ENCODE results near the gene BIRC3. TPM values are rescaled to one million over a fixed set of nuclear protein-coding genes. Genes with fewer than 3 reads are reported as not detected.
A peak's percentile ranks its signal among the peaks of the same experiment; 100 is the strongest.

BIRC3 gene
- polyA plus RNA-seq, 1 donor (not counting 4 experiments of a cell fraction or from before 2014, with no cell fraction given): 2.1 TPM

DNA sequence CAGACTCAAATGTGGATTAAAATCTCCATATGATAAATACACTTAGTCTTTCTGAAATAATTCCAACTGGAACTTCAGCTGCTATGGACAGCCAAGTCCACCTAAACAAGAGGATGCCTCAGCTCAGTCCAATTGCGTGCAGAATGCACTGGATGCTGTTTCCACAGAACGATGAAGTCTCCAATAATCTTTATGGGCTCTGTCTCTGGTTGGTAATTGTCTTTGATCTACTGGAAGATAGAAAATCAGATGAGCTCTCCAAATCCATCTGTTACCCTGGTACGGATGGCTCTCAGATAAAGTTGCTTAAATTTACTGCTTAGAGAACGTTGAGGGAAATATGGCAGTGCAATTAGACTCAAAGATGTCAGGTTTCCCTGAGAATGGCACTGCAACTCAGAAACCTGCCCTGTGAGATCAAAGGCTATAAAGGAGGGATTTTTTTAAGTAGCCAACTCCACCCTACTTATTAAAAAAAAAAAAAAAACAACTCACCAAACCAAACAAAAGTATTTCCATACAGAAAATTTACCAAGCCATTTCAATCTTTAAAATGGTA lies 859 bp upstream of the BIRC3 start:
- Histone ChIP-seq H3K9ac (ENCODE audit: control insufficient read depth, extremely low read depth, insufficient read depth, low read length) (peak overlapping the region; percentile 76), H2AFZ (ENCODE audit: control insufficient read depth, low read length) (peak overlapping the region; percentile 39), H3K4me3 (ENCODE audit: control insufficient read depth in 2 of 3, extremely low read depth in 1 of 3, insufficient read depth in 2 of 3, low read depth in 1 of 3, low read length in 3 of 3) (peak overlapping the region in 1 of 3 experiments; percentile 30), H3K4me2 (ENCODE audit: control insufficient read depth, extremely low read depth, insufficient read depth, low read depth, low read length) (peak overlapping the region; percentile 86), H3K27ac (ENCODE audit: control insufficient read depth, insufficient read depth, low read length) (peak overlapping the region; percentile 95), H3K4me1 (ENCODE audit: control insufficient read depth, extremely low read depth, insufficient read depth, low read length) (peaks cover 36% of the 10 kb centered on the region), H3K27me3 (ENCODE audit: control insufficient read depth, extremely low read depth, insufficient read depth, low read length) (no peaks in the 10 kb centered on the region), H4K20me1 (ENCODE audit: control insufficient read depth, extremely low read depth, insufficient read depth, low read length) (no peaks in the 10 kb centered on the region), H3K36me3 (ENCODE audit: control insufficient read depth in 2 of 2, extremely low read depth in 1 of 2, insufficient read depth in 2 of 2, low read length in 2 of 2) (no peaks in the 10 kb centered on the region), H3K79me2 (ENCODE audit: control insufficient read depth, insufficient read depth, low read length) (no peaks in the 10 kb centered on the region), H3K9me3 (ENCODE audit: control insufficient read depth, low read depth, low read length) (no peaks in the 10 kb centered on the region), H3K9me1 (ENCODE audit: control insufficient read depth, extremely low read depth, insufficient read depth, low read length) (no peaks in the 10 kb centered on the region)
- TF ChIP-seq, protein P1, sequence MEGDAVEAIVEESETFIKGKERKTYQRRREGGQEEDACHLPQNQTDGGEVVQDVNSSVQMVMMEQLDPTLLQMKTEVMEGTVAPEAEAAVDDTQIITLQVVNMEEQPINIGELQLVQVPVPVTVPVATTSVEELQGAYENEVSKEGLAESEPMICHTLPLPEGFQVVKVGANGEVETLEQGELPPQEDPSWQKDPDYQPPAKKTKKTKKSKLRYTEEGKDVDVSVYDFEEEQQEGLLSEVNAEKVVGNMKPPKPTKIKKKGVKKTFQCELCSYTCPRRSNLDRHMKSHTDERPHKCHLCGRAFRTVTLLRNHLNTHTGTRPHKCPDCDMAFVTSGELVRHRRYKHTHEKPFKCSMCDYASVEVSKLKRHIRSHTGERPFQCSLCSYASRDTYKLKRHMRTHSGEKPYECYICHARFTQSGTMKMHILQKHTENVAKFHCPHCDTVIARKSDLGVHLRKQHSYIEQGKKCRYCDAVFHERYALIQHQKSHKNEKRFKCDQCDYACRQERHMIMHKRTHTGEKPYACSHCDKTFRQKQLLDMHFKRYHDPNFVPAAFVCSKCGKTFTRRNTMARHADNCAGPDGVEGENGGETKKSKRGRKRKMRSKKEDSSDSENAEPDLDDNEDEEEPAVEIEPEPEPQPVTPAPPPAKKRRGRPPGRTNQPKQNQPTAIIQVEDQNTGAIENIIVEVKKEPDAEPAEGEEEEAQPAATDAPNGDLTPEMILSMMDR (optimal IDR thresholded peaks at IDR 0.05 in 1 of 3, IDR thresholded peaks at IDR 0.05 in 1 of 3, conservative IDR thresholded peaks at IDR 0.05 in 1 of 3; ENCODE audit: extremely low read depth in 1 of 3, insufficient read depth in 2 of 3, low read length in 3 of 3): no peak
- TF ChIP-seq EZH2 (IDR thresholded peaks at IDR 0.05; ENCODE audit: low read length): no peak
- FAIRE-seq (no peak), DNase-seq (ENCODE audit: low read depth, low spot score) (no peak)
- dilution Hi-C loops (cut with MboI; ENCODE audit: extremely low pct_ligation_motif_present, low sequenced_read_pairs): no loop called here

DNA sequence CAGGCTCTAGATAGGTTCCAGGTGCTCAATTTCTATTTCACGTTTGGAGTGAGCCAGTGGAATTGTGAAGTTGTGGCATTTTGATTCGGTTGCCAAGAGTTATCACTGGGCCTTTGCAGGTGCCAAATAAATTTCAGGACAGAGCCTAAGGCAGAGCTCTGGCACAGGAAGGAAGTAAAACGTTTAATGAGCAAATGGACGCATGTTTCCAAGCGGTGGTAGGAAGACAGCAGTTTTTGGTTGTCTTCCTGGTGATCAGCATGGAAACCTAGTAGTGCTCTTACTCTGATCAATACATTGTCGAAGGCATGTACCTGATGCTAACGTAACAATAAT lies 452 bp downstream of the BIRC3 start:
- Histone ChIP-seq H3K9ac (ENCODE audit: control insufficient read depth, extremely low read depth, insufficient read depth, low read length) (peak overlapping the region; percentile 76), H2AFZ (ENCODE audit: control insufficient read depth, low read length) (peak overlapping the region; percentile 35), H3K9me3 (ENCODE audit: control insufficient read depth, low read depth, low read length) (no peaks in the 10 kb centered on the region), H3K36me3 (ENCODE audit: control insufficient read depth in 2 of 2, extremely low read depth in 1 of 2, insufficient read depth in 2 of 2, low read length in 2 of 2) (no peaks in the 10 kb centered on the region), H3K27ac (ENCODE audit: control insufficient read depth, insufficient read depth, low read length) (peak overlapping the region; percentile 95), H3K9me1 (ENCODE audit: control insufficient read depth, extremely low read depth, insufficient read depth, low read length) (no peaks in the 10 kb centered on the region), H3K79me2 (ENCODE audit: control insufficient read depth, insufficient read depth, low read length) (no peaks in the 10 kb centered on the region), H3K4me2 (ENCODE audit: control insufficient read depth, extremely low read depth, insufficient read depth, low read depth, low read length) (peak overlapping the region; percentile 86), H3K27me3 (ENCODE audit: control insufficient read depth, extremely low read depth, insufficient read depth, low read length) (no peaks in the 10 kb centered on the region), H4K20me1 (ENCODE audit: control insufficient read depth, extremely low read depth, insufficient read depth, low read length) (no peaks in the 10 kb centered on the region), H3K4me1 (ENCODE audit: control insufficient read depth, extremely low read depth, insufficient read depth, low read length) (peaks cover 43% of the 10 kb centered on the region), H3K4me3 (ENCODE audit: control insufficient read depth in 2 of 3, extremely low read depth in 1 of 3, insufficient read depth in 2 of 3, low read depth in 1 of 3, low read length in 3 of 3) (peak overlapping the region; percentile 25 to 63 (median 55))
- TF ChIP-seq, protein P1 (optimal IDR thresholded peaks at IDR 0.05 in 1 of 3, IDR thresholded peaks at IDR 0.05 in 1 of 3, conservative IDR thresholded peaks at IDR 0.05 in 1 of 3; ENCODE audit: extremely low read depth in 1 of 3, insufficient read depth in 2 of 3, low read length in 3 of 3): no peak
- no peak for TF ChIP-seq EZH2 (IDR thresholded peaks at IDR 0.05; ENCODE audit: low read length)
- no peak for FAIRE-seq
- dilution Hi-C loops (cut with MboI; ENCODE audit: extremely low pct_ligation_motif_present, low sequenced_read_pairs): no loop called here
- no peak for DNase-seq (ENCODE audit: low read depth, low spot score)

Data from keratinocyte (primary cell).